K562 (cell line): Measurements from ENCODE around the gene NDUFA7. TPM values are rescaled to one million over a fixed set of nuclear protein-coding genes. Genes with fewer than 3 reads are reported as not detected.

Experiments used
- CBX1 ChIP-seq: sonication (generic); IDR thresholded peaks from 2 replicates; pipeline ENCODE4 v1.6.1; 2016; ENCODE audit warnings: antibody characterized with exemption, low read depth, mild to moderate bottlenecking
- CEBPB ChIP-seq: fragments of 450-650 bp; IDR thresholded peaks from 2 replicates; pipeline ENCODE4 v1.6.1; 2016; ENCODE audit warnings: missing genetic modification characterization, missing compliant biosample characterization
- DIDO1 ChIP-seq: fragments of 450-650 bp; IDR thresholded peaks from 2 replicates; pipeline ENCODE4 v1.6.1; 2016; ENCODE audit warnings: low read depth, missing biosample characterization, missing genetic modification characterization
- FOXJ2 ChIP-seq: fragments of 200-800 bp; sonication (Bioruptor generic); IDR thresholded peaks from 2 replicates; pipeline ENCODE4 v1.6.1; 2016; ENCODE audit warnings: missing genetic modification characterization, missing compliant biosample characterization
- GABPA ChIP-seq: fragments of 200-800 bp; sonication (Bioruptor generic); conservative IDR thresholded peaks from 2 replicates; pipeline ENCODE4 v1.6.1; 2016; ENCODE audit warnings: low read depth, missing genetic modification characterization, missing compliant biosample characterization
- HDAC1 ChIP-seq, 2 experiments: fragments of 450-650 bp; IDR thresholded peaks; 2 replicates each; pipeline ENCODE4 v1.6.1; 2016 to 2017; ENCODE audit warnings: inconsistent platforms in 1 of 2, mild to moderate bottlenecking in 1 of 2, moderate library complexity in 1 of 2
- MCM7 ChIP-seq, 2 experiments: fragments of 450-650 bp; IDR thresholded peaks; 2 replicates each; pipeline ENCODE4 v1.6.1; 2016 to 2018
- NCOA4 ChIP-seq: fragments of 450-650 bp; IDR thresholded peaks from 2 replicates; pipeline ENCODE4 v1.6.1; 2018; ENCODE audit warnings: mild to moderate bottlenecking; ENCODE audit not compliant: partially characterized antibody
- NR2C2 ChIP-seq, 2 experiments: fragments of 200-800 bp in 1 of 2; sonication (Bioruptor generic) in 1 of 2; sonication (generic) in 1 of 2; formaldehyde crosslinking in 1 of 2; IDR thresholded peaks; 2 replicates each; pipeline versions ENCODE4 v1.6.1 to v1.8.0; 2016 to 2022; ENCODE audit warnings: mild to moderate bottlenecking in 1 of 2, missing compliant biosample characterization in 1 of 2, missing genetic modification characterization in 1 of 2, missing genetic modification reagents in 1 of 2
- NUFIP1 ChIP-seq: fragments of 450-650 bp; IDR thresholded peaks from 2 replicates; pipeline ENCODE4 v1.6.1; 2018; ENCODE audit not compliant: partially characterized antibody
- PHB ChIP-seq: fragments of 250-450 bp; sonication (Bioruptor Pico); IDR thresholded peaks from 2 replicates; pipeline ENCODE4 v1.5.0; 2021
- POLR2AphosphoS5 ChIP-seq: IDR thresholded peaks from 2 replicates; pipeline ENCODE4 v1.6.1; 2011; ENCODE audit warnings: mild to moderate bottlenecking, low read depth, low read length, moderate library complexity; ENCODE audit not compliant: control insufficient read depth, insufficient read depth
- SMARCA5 ChIP-seq: fragments of 450-650 bp; IDR thresholded peaks from 2 replicates; pipeline ENCODE4 v1.6.1; 2016
- SMARCE1 ChIP-seq: fragments of 450-650 bp; IDR thresholded peaks from 2 replicates; pipeline ENCODE4 v1.7.1; 2016; ENCODE audit warnings: mild to moderate bottlenecking
- TOE1 ChIP-seq, 2 experiments: fragments of 450-650 bp in 1 of 2; sonication (generic) in 1 of 2; formaldehyde crosslinking in 1 of 2; IDR thresholded peaks; 2 replicates each; pipeline versions ENCODE4 v1.7.1 to v1.8.0; 2016 to 2022; ENCODE audit warnings: borderline replicate concordance in 2 of 2, mild to moderate bottlenecking in 2 of 2, antibody characterized with exemption in 1 of 2, inconsistent platforms in 1 of 2, low read depth in 1 of 2, missing genetic modification reagents in 1 of 2, moderate library complexity in 1 of 2
- ZBTB33 ChIP-seq: sonication (generic); formaldehyde crosslinking; IDR thresholded peaks from 2 replicates; pipeline ENCODE4 v1.8.1; 2023; ENCODE audit warnings: mild to moderate bottlenecking, missing genetic modification reagents
- ZC3H8 ChIP-seq: fragments of 450-650 bp; IDR thresholded peaks from 2 replicates; pipeline ENCODE4 v1.6.1; 2017
- ZNF121 ChIP-seq: sonication (generic); formaldehyde crosslinking; conservative IDR thresholded peaks from 2 replicates; pipeline ENCODE4 v1.8.0; 2022; ENCODE audit warnings: missing genetic modification reagents
- ZNF146 ChIP-seq: IDR thresholded peaks from one replicate; pipeline ENCODE4 v1.6.1; 2018; ENCODE audit warnings: missing compliant biosample characterization; ENCODE audit not compliant: unreplicated experiment
- ZNF174 ChIP-seq: fragments of 250-450 bp; sonication (Bioruptor Pico); IDR thresholded peaks from 2 replicates; pipeline ENCODE4 v1.4.0; 2020; ENCODE audit warnings: mild to moderate bottlenecking
- ZNF239 ChIP-seq: fragments of 250-450 bp; sonication (Bioruptor Pico); IDR thresholded peaks from 2 replicates; pipeline ENCODE4 v1.4.0; 2020; ENCODE audit warnings: mild to moderate bottlenecking
- ZNF354B ChIP-seq: fragments of 250-450 bp; sonication (Bioruptor Pico); IDR thresholded peaks from 2 replicates; pipeline ENCODE4 v1.4.0; 2020
- ZNF561 ChIP-seq: fragments of 450-650 bp; formaldehyde crosslinking; conservative IDR thresholded peaks from 2 replicates; pipeline ENCODE4 v1.4.0; 2020; ENCODE audit warnings: mild to moderate bottlenecking, moderate library complexity
- polyA plus RNA-seq, 8 experiments: library from polyadenylated mRNA; depleted of rRNA in 4 of 8; stranded (reverse) in 5 of 8; unstranded in 3 of 8; fragments of >200 nt; fragmentation: Nextera tagmentation in 2 of 8; fragmentation: Illumina TruSeq in 1 of 8; extraction: Ambion mirVana in 2 of 8; extraction: Trizol in 1 of 8; gene quantifications; 2 replicates each; pipeline versions ENCODE4 v1.2.1 to v1.2.3, GENCODE V29; 2011 to 2014; ENCODE audit warnings: inconsistent platforms in 1 of 8, missing spikeins in 1 of 8
- total RNA-seq, 7 experiments: library from RNA; depleted of rRNA in 6 of 7; stranded (reverse); fragments of >200 nt in 6 of 7; fragmentation: Illumina TruSeq in 2 of 7; extraction: Trizol in 2 of 7; gene quantifications; 2 replicates each; pipeline versions ENCODE4 v1.2.1 to v1.2.3, GENCODE V29; 2011 to 2021; ENCODE audit warnings: low replicate concordance in 1 of 7
- TF ChIP-seq, protein P1 (sequence below): sonication (generic); formaldehyde crosslinking; IDR thresholded peaks from 2 replicates; pipeline ENCODE4 v1.9.0; 2022; ENCODE audit warnings: mild to moderate bottlenecking, missing genetic modification reagents
- TF ChIP-seq, protein P2 (sequence below): fragments of 450-650 bp; IDR thresholded peaks from 2 replicates; pipeline ENCODE4 v1.6.1; 2017; ENCODE audit warnings: antibody characterized with exemption

The NDUFA7 gene
- total and polyA plus RNA-seq, 9 of the 15 experiments (the other 6 are each of a cell fraction or from before 2014, with no cell fraction given) = 70.8 to 348 (median 142) TPM

DNA sequence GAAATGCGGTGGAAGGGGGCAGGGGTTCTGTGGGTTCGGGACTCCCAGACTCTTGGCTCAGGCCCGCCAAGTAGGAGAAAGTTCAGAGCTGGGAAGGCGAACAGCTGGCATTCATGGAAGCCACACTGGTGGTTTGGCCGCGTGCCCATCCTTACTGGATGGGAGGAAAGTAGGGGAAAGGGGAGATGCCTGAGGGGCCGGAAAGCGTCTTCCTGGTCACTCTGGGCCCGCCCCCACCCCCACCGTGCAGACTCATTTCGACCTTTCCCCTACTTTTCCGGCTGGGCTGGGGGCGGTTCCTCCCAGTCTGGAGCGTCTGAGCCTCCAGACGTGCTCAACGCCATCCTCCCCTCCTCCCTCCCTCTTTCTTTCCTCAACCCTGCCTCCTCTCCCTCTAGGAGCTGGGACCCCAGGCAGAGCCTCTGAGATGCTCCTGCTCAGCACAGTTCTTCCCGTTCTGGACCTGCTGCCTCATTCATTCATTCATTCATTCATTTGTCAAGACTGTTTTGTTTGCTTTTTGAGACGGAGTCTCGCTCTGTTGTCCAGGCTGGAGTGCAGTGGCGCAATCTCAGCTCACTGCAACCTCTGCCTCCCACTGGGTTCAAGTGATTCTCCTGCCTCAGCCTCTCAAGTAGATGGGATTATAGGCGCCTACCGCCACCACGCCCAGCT lies 46.3 kb upstream of the NDUFA7 start (continued):
- TF ChIP-seq NUFIP1 (no peak), ZNF354B (no peak), ZNF121 (peak; percentile 96), ZNF561 (no peak), DIDO1 (tag) (no peak), GABPA (tag) (peak; percentile 49; the same call in 1 of the 2 replicates), MCM7 (IDR thresholded peaks at IDR 0.05) (no peak), CBX1 (no peak), ZNF174 (CRISPR knock-in tag) (no peak), POLR2AphosphoS5 (no peak), FOXJ2 (no peak), ZNF146 (CRISPR knock-in tag) (no peak), ZBTB33 (CRISPR knock-in tag) (peak; percentile 76), HDAC1 (IDR thresholded peaks at IDR 0.05) (peak in 1 of 2 experiments; percentile 42; a peak in 2 of 4 replicates), TOE1 (IDR thresholded peaks at IDR 0.05; ENCODE audit: borderline replicate concordance) (no peak), TOE1 (CRISPR knock-in tag; IDR thresholded peaks at IDR 0.05; ENCODE audit: borderline replicate concordance, low read depth) (no peak), NCOA4 (peak; percentile 21), ZC3H8 (no peak), CEBPB (tag) (peak; percentile 68), NR2C2 (CRISPR knock-in tag; IDR thresholded peaks at IDR 0.05) (no peak), NR2C2 (tag; IDR thresholded peaks at IDR 0.05) (no peak), SMARCE1 (no peak), ZNF239 (no peak), SMARCA5 (peak; percentile 59; the same call in 1 of the 2 replicates), PHB (CRISPR knock-in tag) (no peak)
- TF ChIP-seq, protein P1, sequence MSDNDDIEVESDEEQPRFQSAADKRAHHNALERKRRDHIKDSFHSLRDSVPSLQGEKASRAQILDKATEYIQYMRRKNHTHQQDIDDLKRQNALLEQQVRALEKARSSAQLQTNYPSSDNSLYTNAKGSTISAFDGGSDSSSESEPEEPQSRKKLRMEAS (CRISPR knock-in tag) = no peak
- TF ChIP-seq, protein P2, sequence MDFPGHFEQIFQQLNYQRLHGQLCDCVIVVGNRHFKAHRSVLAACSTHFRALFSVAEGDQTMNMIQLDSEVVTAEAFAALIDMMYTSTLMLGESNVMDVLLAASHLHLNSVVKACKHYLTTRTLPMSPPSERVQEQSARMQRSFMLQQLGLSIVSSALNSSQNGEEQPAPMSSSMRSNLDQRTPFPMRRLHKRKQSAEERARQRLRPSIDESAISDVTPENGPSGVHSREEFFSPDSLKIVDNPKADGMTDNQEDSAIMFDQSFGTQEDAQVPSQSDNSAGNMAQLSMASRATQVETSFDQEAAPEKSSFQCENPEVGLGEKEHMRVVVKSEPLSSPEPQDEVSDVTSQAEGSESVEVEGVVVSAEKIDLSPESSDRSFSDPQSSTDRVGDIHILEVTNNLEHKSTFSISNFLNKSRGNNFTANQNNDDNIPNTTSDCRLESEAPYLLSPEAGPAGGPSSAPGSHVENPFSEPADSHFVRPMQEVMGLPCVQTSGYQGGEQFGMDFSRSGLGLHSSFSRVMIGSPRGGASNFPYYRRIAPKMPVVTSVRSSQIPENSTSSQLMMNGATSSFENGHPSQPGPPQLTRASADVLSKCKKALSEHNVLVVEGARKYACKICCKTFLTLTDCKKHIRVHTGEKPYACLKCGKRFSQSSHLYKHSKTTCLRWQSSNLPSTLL = no peak
